ENCODE data around the gene TSPAN32.

Gene TSPAN32

GRCh38 chr11:2366733-2367132, 64.9 kb downstream of the TSPAN32 start:
- Histone ChIP-seq H3K9ac (ENCODE audit: low read length) (no peak overlapping the region), H3K36me3 (ENCODE audit: insufficient read depth, low read length) (no peaks in the 10 kb centered on the region), H3K9me3 (ENCODE audit: low read length) (no peaks in the 10 kb centered on the region), H3K4me1 (ENCODE audit: insufficient read depth, low read length) (peaks cover 10% of the 10 kb centered on the region), H3K27ac (ENCODE audit: low read depth, low read length) (no peak overlapping the region), H3K27me3 (ENCODE audit: control insufficient read depth in 1 of 2, insufficient read depth in 2 of 2, low read length in 2 of 2) (no peaks in the 10 kb centered on the region), H3K4me3 (ENCODE audit: low read depth in 1 of 2, low read length in 2 of 2) (no peak overlapping the region)

GRCh38 chr11:2367266-2368160, 65.7 kb downstream of the TSPAN32 start:
- Histone ChIP-seq H3K9me3 (ENCODE audit: low read length) (no peaks in the 10 kb centered on the region), H3K27ac (ENCODE audit: low read depth, low read length) (no peak overlapping the region), H3K4me1 (ENCODE audit: insufficient read depth, low read length) (peaks cover 10% of the 10 kb centered on the region), H3K36me3 (ENCODE audit: insufficient read depth, low read length) (no peaks in the 10 kb centered on the region), H3K27me3 (ENCODE audit: control insufficient read depth in 1 of 2, insufficient read depth in 2 of 2, low read length in 2 of 2) (no peaks in the 10 kb centered on the region), H3K4me3 (ENCODE audit: low read depth in 1 of 2, low read length in 2 of 2) (no peak overlapping the region), H3K9ac (ENCODE audit: low read length) (no peak overlapping the region)
